HG03108 (cell line): ENCODE results near the gene MCFD2.

Experiments used
- ATAC-seq: cut with Tn5 transposase; IDR thresholded peaks from one replicate; pipeline ENCODE4 v1.9.1; 2021; ENCODE audit warnings: moderate library complexity; ENCODE audit not compliant: unreplicated experiment

MCFD2 gene

GRCh38 chr2:46939626-46940359 lies 24.2 kb upstream of the MCFD2 start:
- no peak for ATAC-seq

- no peak for ATAC-seq
Observed at GRCh38 chr2:46937471-46937901, 21.9 kb upstream of the MCFD2 start.

GRCh38 chr2:46936566-46936965 lies 21.0 kb upstream of the MCFD2 start:
- no peak for ATAC-seq

GRCh38 chr2:46935071-46935470 lies 19.5 kb upstream of the MCFD2 start:
- no peak for ATAC-seq

- ATAC-seq, result no peak
Observed at GRCh38 chr2:46929612-46930011, 14.0 kb upstream of the MCFD2 start.

- ATAC-seq, result no peak
Observed at GRCh38 chr2:46926863-46927262, 11.3 kb upstream of the MCFD2 start.

- ATAC-seq, result no peak
Observed at GRCh38 chr2:46925474-46926351, 10.1 kb upstream of the MCFD2 start.

GRCh38 chr2:46924608-46925007 lies 9.0 kb upstream of the MCFD2 start:
- no peak for ATAC-seq

GRCh38 chr2:46924038-46924437 lies 8.4 kb upstream of the MCFD2 start:
- ATAC-seq, result no peak

GRCh38 chr2:46923041-46923528 lies 7.5 kb upstream of the MCFD2 start:
- ATAC-seq, result no peak

- no peak for ATAC-seq
Observed at GRCh38 chr2:46922606-46923005, 7.0 kb upstream of the MCFD2 start.

- no peak for ATAC-seq
Observed at GRCh38 chr2:46921676-46922448, 6.3 kb upstream of the MCFD2 start.

- ATAC-seq, result no peak
Observed at GRCh38 chr2:46917628-46918027, 2.0 kb upstream of the MCFD2 start.

GRCh38 chr2:46915811-46916630 lies 415 bp upstream of the MCFD2 start:
- ATAC-seq, result peak; percentile 83

- ATAC-seq, result no peak
Observed at GRCh38 chr2:46914578-46915230, 902 bp downstream of the MCFD2 start.

GRCh38 chr2:46913471-46914381 lies 1.9 kb downstream of the MCFD2 start:
- ATAC-seq, result no peak

- ATAC-seq, result peak; percentile 84
Observed at GRCh38 chr2:46909771-46910419, 5.7 kb downstream of the MCFD2 start.

GRCh38 chr2:46909150-46909549 lies 6.5 kb downstream of the MCFD2 start:
- no peak for ATAC-seq
